ENCODE data around the gene PRMT1. TPM values are rescaled to one million over a fixed set of nuclear protein-coding genes. Genes with fewer than 3 reads are reported as not detected.
A peak's percentile ranks its signal among the peaks of the same experiment; 100 is the strongest.

Gene PRMT1
- total and polyA plus RNA-seq, 2 of the 13 experiments (the other 11 are each of a cell fraction or from before 2014, with no cell fraction given) = 324 to 374 TPM

GRCh38 chr19:49641688-49642491 is 35.2 kb upstream of the PRMT1 start, which contains the start of gene SCAF1 (continued):
- TF ChIP-seq, protein P1, sequence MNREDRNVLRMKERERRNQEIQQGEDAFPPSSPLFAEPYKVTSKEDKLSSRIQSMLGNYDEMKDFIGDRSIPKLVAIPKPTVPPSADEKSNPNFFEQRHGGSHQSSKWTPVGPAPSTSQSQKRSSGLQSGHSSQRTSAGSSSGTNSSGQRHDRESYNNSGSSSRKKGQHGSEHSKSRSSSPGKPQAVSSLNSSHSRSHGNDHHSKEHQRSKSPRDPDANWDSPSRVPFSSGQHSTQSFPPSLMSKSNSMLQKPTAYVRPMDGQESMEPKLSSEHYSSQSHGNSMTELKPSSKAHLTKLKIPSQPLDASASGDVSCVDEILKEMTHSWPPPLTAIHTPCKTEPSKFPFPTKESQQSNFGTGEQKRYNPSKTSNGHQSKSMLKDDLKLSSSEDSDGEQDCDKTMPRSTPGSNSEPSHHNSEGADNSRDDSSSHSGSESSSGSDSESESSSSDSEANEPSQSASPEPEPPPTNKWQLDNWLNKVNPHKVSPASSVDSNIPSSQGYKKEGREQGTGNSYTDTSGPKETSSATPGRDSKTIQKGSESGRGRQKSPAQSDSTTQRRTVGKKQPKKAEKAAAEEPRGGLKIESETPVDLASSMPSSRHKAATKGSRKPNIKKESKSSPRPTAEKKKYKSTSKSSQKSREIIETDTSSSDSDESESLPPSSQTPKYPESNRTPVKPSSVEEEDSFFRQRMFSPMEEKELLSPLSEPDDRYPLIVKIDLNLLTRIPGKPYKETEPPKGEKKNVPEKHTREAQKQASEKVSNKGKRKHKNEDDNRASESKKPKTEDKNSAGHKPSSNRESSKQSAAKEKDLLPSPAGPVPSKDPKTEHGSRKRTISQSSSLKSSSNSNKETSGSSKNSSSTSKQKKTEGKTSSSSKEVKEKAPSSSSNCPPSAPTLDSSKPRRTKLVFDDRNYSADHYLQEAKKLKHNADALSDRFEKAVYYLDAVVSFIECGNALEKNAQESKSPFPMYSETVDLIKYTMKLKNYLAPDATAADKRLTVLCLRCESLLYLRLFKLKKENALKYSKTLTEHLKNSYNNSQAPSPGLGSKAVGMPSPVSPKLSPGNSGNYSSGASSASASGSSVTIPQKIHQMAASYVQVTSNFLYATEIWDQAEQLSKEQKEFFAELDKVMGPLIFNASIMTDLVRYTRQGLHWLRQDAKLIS (CRISPR knock-in tag; IDR thresholded peaks at IDR 0.05) = no peak
- peak; percentile 81 to 92 for TF ChIP-seq POLR2A (IDR thresholded peaks at IDR 0.05; ENCODE audit: insufficient read depth in 1 of 2, low read depth in 2 of 2, low read length in 2 of 2)
- TF ChIP-seq ATF1 (CRISPR knock-in tag; IDR thresholded peaks at IDR 0.05) = peak; percentile 95
- TF ChIP-seq ZNF407 (CRISPR knock-in tag; IDR thresholded peaks at IDR 0.05; ENCODE audit: not compliant biosample characterization) = peak; percentile 26
- 0 out of 2 replicates have a peak, but pooled peaks have one; percentile 9 for TF ChIP-seq NRL (CRISPR knock-in tag; IDR thresholded peaks at IDR 0.05; ENCODE audit: borderline replicate concordance)
- TF ChIP-seq, protein P2, sequence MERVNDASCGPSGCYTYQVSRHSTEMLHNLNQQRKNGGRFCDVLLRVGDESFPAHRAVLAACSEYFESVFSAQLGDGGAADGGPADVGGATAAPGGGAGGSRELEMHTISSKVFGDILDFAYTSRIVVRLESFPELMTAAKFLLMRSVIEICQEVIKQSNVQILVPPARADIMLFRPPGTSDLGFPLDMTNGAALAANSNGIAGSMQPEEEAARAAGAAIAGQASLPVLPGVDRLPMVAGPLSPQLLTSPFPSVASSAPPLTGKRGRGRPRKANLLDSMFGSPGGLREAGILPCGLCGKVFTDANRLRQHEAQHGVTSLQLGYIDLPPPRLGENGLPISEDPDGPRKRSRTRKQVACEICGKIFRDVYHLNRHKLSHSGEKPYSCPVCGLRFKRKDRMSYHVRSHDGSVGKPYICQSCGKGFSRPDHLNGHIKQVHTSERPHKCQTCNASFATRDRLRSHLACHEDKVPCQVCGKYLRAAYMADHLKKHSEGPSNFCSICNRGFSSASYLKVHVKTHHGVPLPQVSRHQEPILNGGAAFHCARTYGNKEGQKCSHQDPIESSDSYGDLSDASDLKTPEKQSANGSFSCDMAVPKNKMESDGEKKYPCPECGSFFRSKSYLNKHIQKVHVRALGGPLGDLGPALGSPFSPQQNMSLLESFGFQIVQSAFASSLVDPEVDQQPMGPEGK (CRISPR knock-in tag; IDR thresholded peaks at IDR 0.05) = peak; percentile 41; the same call in 1 of the 2 replicates
- TF ChIP-seq POLR2AphosphoS2 (IDR thresholded peaks at IDR 0.05; ENCODE audit: low read depth, low read length) = peak; percentile 79; the same call in 1 of the 2 replicates
- peak; percentile 97 for TF ChIP-seq GABPB1 (CRISPR knock-in tag; IDR thresholded peaks at IDR 0.05)
- no peak for TF ChIP-seq ZNF775 (CRISPR knock-in tag; IDR thresholded peaks at IDR 0.05; ENCODE audit: borderline replicate concordance)
- TF ChIP-seq ISX (CRISPR knock-in tag; conservative IDR thresholded peaks at IDR 0.05) = no peak
- TF ChIP-seq ZFP62 (CRISPR knock-in tag; IDR thresholded peaks at IDR 0.05) = peak; percentile 75; the same call in 1 of the 2 replicates
- no peak for TF ChIP-seq GTF3A (CRISPR knock-in tag; conservative IDR thresholded peaks at IDR 0.05)
- no peak for TF ChIP-seq ZNF629 (CRISPR knock-in tag; conservative IDR thresholded peaks at IDR 0.05)

All from HepG2 (cell line).